Neuronal stem cell (in vitro differentiated cells): ENCODE measurements around the gene UBXN6.

Experiments
- DNase-seq: peaks from one replicate; pipeline ENCODE4 v3.0.0-alpha.2; 2013; ENCODE audit warnings: low spot score
- H2AFZ ChIP-seq: one replicate; pipeline ENCODE4 v1.6.1; 2013; ENCODE audit warnings: mild to moderate bottlenecking, low read length, inconsistent platforms
- H2AK5ac ChIP-seq: 2 replicates; pipeline ENCODE4 v1.6.1; 2013; ENCODE audit warnings: low read depth, mild to moderate bottlenecking, inconsistent platforms, low read length, moderate library complexity, mixed read lengths
- H2BK120ac ChIP-seq: 2 replicates; pipeline ENCODE4 v1.6.1; 2013; ENCODE audit warnings: low read depth, mild to moderate bottlenecking, inconsistent platforms, low read length, moderate library complexity, mixed read lengths
- H2BK12ac ChIP-seq: one replicate; pipeline ENCODE4 v1.6.1; 2013; ENCODE audit warnings: low read length, inconsistent platforms
- H2BK15ac ChIP-seq: 2 replicates; pipeline ENCODE4 v1.6.1; 2013; ENCODE audit warnings: mild to moderate bottlenecking, low read length, inconsistent platforms, mixed read lengths
- H2BK5ac ChIP-seq: one replicate; pipeline ENCODE4 v1.6.1; 2013; ENCODE audit warnings: inconsistent platforms, mild to moderate bottlenecking, low read length, moderate library complexity
- H3K14ac ChIP-seq: one replicate; pipeline ENCODE4 v1.6.1; 2013; ENCODE audit warnings: low read length, inconsistent platforms
- H3K18ac ChIP-seq: 2 replicates; pipeline ENCODE4 v1.6.1; 2013; ENCODE audit warnings: low read length, inconsistent platforms
- H3K23ac ChIP-seq: 2 replicates; pipeline ENCODE4 v1.6.1; 2013; ENCODE audit warnings: low read depth, mild to moderate bottlenecking, mixed read lengths, low read length, inconsistent platforms; ENCODE audit not compliant: poor library complexity
- H3K27ac ChIP-seq: replicated peaks from 3 replicates; pipeline ENCODE4 v1.5.1; 2013; ENCODE audit warnings: low read length, inconsistent platforms
- H3K27me3 ChIP-seq, 3 experiments: 2 replicates each; pipeline ENCODE4 v1.6.1; 2013; ENCODE audit warnings: low read length in 3 of 3, mild to moderate bottlenecking in 2 of 3, inconsistent platforms in 1 of 3, low read depth in 1 of 3, mixed read lengths in 1 of 3, moderate library complexity in 1 of 3; ENCODE audit not compliant: control insufficient read depth in 3 of 3, insufficient read depth in 3 of 3
- H3K36me3 ChIP-seq, 2 donors: replicated peaks in 1 of 2; 2 replicates each; pipeline ENCODE4 v1.6.1; 2013; ENCODE audit warnings: low read length in 2 of 2; ENCODE audit not compliant: control insufficient read depth in 2 of 2, insufficient read depth in 2 of 2
- H3K4ac ChIP-seq: 2 replicates; pipeline ENCODE4 v1.6.1; 2013; ENCODE audit warnings: inconsistent platforms, mild to moderate bottlenecking, low read length, moderate library complexity
- H3K4me1 ChIP-seq, 2 donors: 1 replicate in 1 of 2; 2 replicates in 1 of 2; pipeline ENCODE4 v1.6.1; 2013; ENCODE audit warnings: low read length in 2 of 2, low read depth in 1 of 2; ENCODE audit not compliant: control insufficient read depth in 2 of 2, insufficient read depth in 1 of 2
- H3K4me2 ChIP-seq: one replicate; pipeline ENCODE4 v1.6.1; 2013; ENCODE audit warnings: mild to moderate bottlenecking, low read length, inconsistent platforms; ENCODE audit not compliant: insufficient read depth, poor library complexity, severe bottlenecking
- H3K4me3 ChIP-seq, 2 donors: 2 replicates each; pipeline ENCODE4 v1.5.1; 2013; ENCODE audit warnings: low read length in 2 of 2, mild to moderate bottlenecking in 2 of 2, inconsistent platforms in 1 of 2, moderate library complexity in 1 of 2
- H3K79me1 ChIP-seq: one replicate; pipeline ENCODE4 v1.6.1; 2013; ENCODE audit warnings: low read depth, mild to moderate bottlenecking, inconsistent platforms, low read length, moderate library complexity
- H3K9ac ChIP-seq: one replicate; pipeline ENCODE4 v1.6.1; 2013; ENCODE audit warnings: mild to moderate bottlenecking, low read depth, low read length, inconsistent platforms; ENCODE audit not compliant: poor library complexity
- H3K9me3 ChIP-seq, 2 donors: replicated peaks in 1 of 2; 2 replicates each; pipeline versions ENCODE3 to v1.6.1; 2013; ENCODE audit warnings: low read length in 2 of 2, mild to moderate bottlenecking in 2 of 2, inconsistent platforms in 1 of 2, low read depth in 1 of 2, mixed read lengths in 1 of 2, moderate library complexity in 1 of 2; ENCODE audit not compliant: control insufficient read depth in 2 of 2, insufficient read depth in 1 of 2
- H4K8ac ChIP-seq: one replicate; pipeline ENCODE4 v1.6.1; 2013; ENCODE audit warnings: low read depth, mild to moderate bottlenecking, inconsistent platforms, low read length, moderate library complexity
- H4K91ac ChIP-seq: one replicate; pipeline ENCODE4 v1.6.1; 2013; ENCODE audit warnings: low read length, low read depth, mild to moderate bottlenecking, inconsistent platforms; ENCODE audit not compliant: poor library complexity
- WGBS, 2 donors: extraction: QIAGEN DNeasy Blood & Tissue Kit; methylation state at CpG; one replicate each; pipeline ENCODE4 v1.1.7; 2013; ENCODE audit warnings: missing lambda C conversion rate in 2 of 2, mixed read lengths in 1 of 2; ENCODE audit not compliant: insufficient read length in 2 of 2, insufficient replicate concordance in 1 of 2; ENCODE audit errors: extremely low coverage in 2 of 2; 5-methylcytosine and 5-hydroxymethylcytosine counted together

Gene UBXN6

GRCh38 chr19:4430760-4431159, 26.8 kb downstream of the UBXN6 start:
- no peak overlapping the region for H2AK5ac ChIP-seq
- H2AFZ ChIP-seq = no peak overlapping the region
- H3K79me1 ChIP-seq = peaks cover 14% of the 10 kb centered on the region
- H3K27ac ChIP-seq = no peak overlapping the region
- no peak overlapping the region for H4K91ac ChIP-seq
- no peak overlapping the region for H3K14ac ChIP-seq
- no peak overlapping the region for H2BK15ac ChIP-seq
- no peak overlapping the region for H3K9ac ChIP-seq
- WGBS, 2 donors = no CpG with 5 or more reads among the region's 12 CpGs
- H3K4ac ChIP-seq = no peak overlapping the region
- no peak overlapping the region for H4K8ac ChIP-seq
- H3K4me2 ChIP-seq = no peak overlapping the region
- no peaks in the 10 kb centered on the region for H3K27me3 ChIP-seq
- no peaks in the 10 kb centered on the region for H3K4me1 ChIP-seq
- no peak overlapping the region for H2BK120ac ChIP-seq
- H3K23ac ChIP-seq = no peak overlapping the region
- peaks cover 66 to 87% of the 10 kb centered on the region in 2 donors for H3K36me3 ChIP-seq
- no peak overlapping the region for H3K18ac ChIP-seq
- peaks cover 0 to 5% of the 10 kb centered on the region in 2 donors for H3K9me3 ChIP-seq
- no peak overlapping the region for H2BK12ac ChIP-seq
- no peak for DNase-seq
- H2BK5ac ChIP-seq = no peak overlapping the region
- no peak overlapping the region for H3K4me3 ChIP-seq

DNA sequence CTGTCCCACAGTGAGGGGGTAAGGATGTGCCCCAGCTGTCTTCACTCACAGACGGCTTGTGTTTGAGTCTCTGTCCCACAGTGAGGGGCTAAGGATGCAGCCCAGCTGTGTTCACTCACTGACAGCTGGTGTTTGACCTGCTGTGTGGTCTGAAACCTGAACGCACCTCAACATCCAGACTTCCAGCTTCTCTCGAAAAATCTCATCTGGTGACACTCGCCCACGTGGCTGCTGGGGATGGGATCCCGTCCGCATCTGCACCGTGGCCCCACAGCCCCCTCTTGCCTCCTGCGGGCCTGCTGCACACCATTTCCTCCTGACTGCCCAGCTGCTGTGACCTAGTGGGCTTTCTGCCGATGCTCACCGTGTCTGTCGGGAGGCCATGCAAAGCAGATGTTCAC, 27.8 kb downstream of the UBXN6 start:
- Histone ChIP-seq H3K79me1 (peaks cover 8% of the 10 kb centered on the region), H3K4ac (no peak overlapping the region), H2AK5ac (no peak overlapping the region), H2BK5ac (peak overlapping the region; percentile 13), H3K14ac (no peak overlapping the region), H3K27me3 (no peaks in the 10 kb centered on the region), H3K9ac (no peak overlapping the region), H4K91ac (no peak overlapping the region), H2BK15ac (no peak overlapping the region), H3K4me3 (no peak overlapping the region), H3K23ac (no peak overlapping the region), H4K8ac (no peak overlapping the region), H3K4me2 (no peak overlapping the region), H3K36me3 (peaks cover 65 to 87% of the 10 kb centered on the region in 2 donors), H3K18ac (no peak overlapping the region), H3K9me3 (peaks cover 0 to 5% of the 10 kb centered on the region in 2 donors), H2BK120ac (no peak overlapping the region), H2BK12ac (no peak overlapping the region), H3K27ac (no peak overlapping the region), H3K4me1 (no peaks in the 10 kb centered on the region), H2AFZ (no peak overlapping the region)
- DNase-seq = no peak
- WGBS, 2 donors = no CpG with 5 or more reads among the region's 12 CpGs

- no peak overlapping the region for H4K8ac ChIP-seq
- no peak overlapping the region for H3K23ac ChIP-seq
- H2BK5ac ChIP-seq = peak overlapping the region; percentile 13
- no peak overlapping the region for H3K4ac ChIP-seq
- H3K79me1 ChIP-seq = peaks cover 8% of the 10 kb centered on the region
- H2BK15ac ChIP-seq = no peak overlapping the region
- H3K4me1 ChIP-seq = no peaks in the 10 kb centered on the region
- H3K14ac ChIP-seq = no peak overlapping the region
- H3K27ac ChIP-seq = no peak overlapping the region
- no peak overlapping the region for H2BK12ac ChIP-seq
- H2BK120ac ChIP-seq = no peak overlapping the region
- H3K27me3 ChIP-seq = no peaks in the 10 kb centered on the region
- no peak overlapping the region for H3K4me2 ChIP-seq
- no peak overlapping the region for H2AK5ac ChIP-seq
- H3K36me3 ChIP-seq = peaks cover 60 to 87% of the 10 kb centered on the region in 2 donors
- H3K9ac ChIP-seq = no peak overlapping the region
- no CpG with 5 or more reads among the region's 16 CpGs for WGBS, 2 donors
- no peak overlapping the region for H3K18ac ChIP-seq
- no peak overlapping the region for H4K91ac ChIP-seq
- no peak for DNase-seq
- peaks cover 0 to 5% of the 10 kb centered on the region in 2 donors for H3K9me3 ChIP-seq
- H3K4me3 ChIP-seq = no peak overlapping the region
- no peak overlapping the region for H2AFZ ChIP-seq
These were observed 28.3 kb downstream of the UBXN6 start for GRCh38 chr19:4429256-4429655.

GRCh38 chr19:4428326-4428975, 29.1 kb downstream of the UBXN6 start:
- Histone ChIP-seq H2BK5ac (no peak overlapping the region), H3K27me3 (no peaks in the 10 kb centered on the region), H2BK120ac (no peak overlapping the region), H3K36me3 (peaks cover 63 to 87% of the 10 kb centered on the region in 2 donors), H3K14ac (no peak overlapping the region), H3K4me1 (no peaks in the 10 kb centered on the region), H3K27ac (no peak overlapping the region), H2AFZ (no peak overlapping the region), H2AK5ac (no peak overlapping the region), H3K4ac (no peak overlapping the region), H3K18ac (no peak overlapping the region), H2BK12ac (no peak overlapping the region), H2BK15ac (no peak overlapping the region), H3K23ac (no peak overlapping the region), H4K91ac (no peak overlapping the region), H3K4me3 (no peak overlapping the region), H4K8ac (no peak overlapping the region), H3K9ac (no peak overlapping the region), H3K9me3 (peaks cover 0 to 5% of the 10 kb centered on the region in 2 donors), H3K79me1 (peaks cover 11% of the 10 kb centered on the region), H3K4me2 (no peak overlapping the region)
- no peak for DNase-seq
- no CpG with 5 or more reads among the region's 20 CpGs for WGBS, 2 donors
